HEK293T (cell line): ENCODE data around the gene RAPGEF4.

Source experiments
- CTCF ChIA-PET: fragments of 350-600 bp; formaldehyde crosslinking; extraction: SDS; loops from one replicate; lab custom pipeline; 2021; ENCODE audit warnings: antibody characterized with exemption, inconsistent platforms; lab: Yijun Ruan, JAX
- POLR2A ChIA-PET: fragments of 350-600 bp; formaldehyde crosslinking; extraction: SDS; loops from one replicate; lab custom pipeline; 2020; ENCODE audit warnings: antibody characterized with exemption, inconsistent platforms; lab: Yijun Ruan, JAX
- DNase-seq: peaks from one replicate; pipeline ENCODE4 v3.0.0; 2012; ENCODE audit warnings: mixed read lengths; ENCODE audit errors: extremely low spot score
- ARNT ChIP-seq: fragments of 450-650 bp; IDR thresholded peaks from 2 replicates; pipeline ENCODE4 v1.6.1; 2017; ENCODE audit warnings: mild to moderate bottlenecking
- BHLHE40 ChIP-seq: fragments of 450-650 bp; IDR thresholded peaks from 2 replicates; pipeline ENCODE4 v1.6.1; 2016; ENCODE audit warnings: mild to moderate bottlenecking, moderate library complexity, borderline replicate concordance
- CTBP1 ChIP-seq: fragments of 450-650 bp; IDR thresholded peaks from 2 replicates; pipeline ENCODE4 v1.6.1; 2016; ENCODE audit warnings: borderline replicate concordance
- ELF4 ChIP-seq: fragments of 450-650 bp; IDR thresholded peaks from 2 replicates; pipeline ENCODE4 v1.6.1; 2017; ENCODE audit warnings: antibody characterized with exemption
- FOXA1 ChIP-seq: fragments of 450-650 bp; IDR thresholded peaks from 2 replicates; pipeline ENCODE4 v1.6.1; 2016; ENCODE audit warnings: mild to moderate bottlenecking
- FOXK2 ChIP-seq: fragments of 450-650 bp; IDR thresholded peaks from 2 replicates; pipeline ENCODE4 v1.6.1; 2016; ENCODE audit warnings: mild to moderate bottlenecking
- FOXM1 ChIP-seq: fragments of 450-650 bp; IDR thresholded peaks from 2 replicates; pipeline ENCODE4 v1.6.1; 2017; ENCODE audit warnings: mild to moderate bottlenecking, borderline replicate concordance
- HDGF ChIP-seq: fragments of 450-650 bp; IDR thresholded peaks from 2 replicates; pipeline ENCODE4 v1.6.1; 2017; ENCODE audit warnings: antibody characterized with exemption, borderline replicate concordance
- L3MBTL2 ChIP-seq: fragments of 450-650 bp; conservative IDR thresholded peaks from 2 replicates; pipeline ENCODE4 v1.6.1; 2016; ENCODE audit warnings: mild to moderate bottlenecking
- LEF1 ChIP-seq: fragments of 450-650 bp; IDR thresholded peaks from 2 replicates; pipeline ENCODE4 v1.6.1; 2017; ENCODE audit warnings: mild to moderate bottlenecking, borderline replicate concordance
- NFRKB ChIP-seq: fragments of 450-650 bp; IDR thresholded peaks from 2 replicates; pipeline ENCODE4 v1.6.1; 2016; ENCODE audit warnings: mild to moderate bottlenecking, moderate library complexity
- SP1 ChIP-seq: fragments of 450-650 bp; IDR thresholded peaks from 2 replicates; pipeline ENCODE4 v1.6.1; 2017
- SUZ12 ChIP-seq: fragments of 450-650 bp; IDR thresholded peaks from 2 replicates; pipeline ENCODE4 v1.6.1; 2016; ENCODE audit warnings: mild to moderate bottlenecking
- TARDBP ChIP-seq: fragments of 450-650 bp; IDR thresholded peaks from 2 replicates; pipeline ENCODE4 v1.6.1; 2016
- ZNF384 ChIP-seq: fragments of 450-650 bp; IDR thresholded peaks from 2 replicates; pipeline ENCODE4 v1.6.1; 2016
- TF ChIP-seq, protein P1 (sequence below): fragments of 450-650 bp; IDR thresholded peaks from 2 replicates; pipeline ENCODE4 v1.6.1; 2016

The RAPGEF4 gene

DNA sequence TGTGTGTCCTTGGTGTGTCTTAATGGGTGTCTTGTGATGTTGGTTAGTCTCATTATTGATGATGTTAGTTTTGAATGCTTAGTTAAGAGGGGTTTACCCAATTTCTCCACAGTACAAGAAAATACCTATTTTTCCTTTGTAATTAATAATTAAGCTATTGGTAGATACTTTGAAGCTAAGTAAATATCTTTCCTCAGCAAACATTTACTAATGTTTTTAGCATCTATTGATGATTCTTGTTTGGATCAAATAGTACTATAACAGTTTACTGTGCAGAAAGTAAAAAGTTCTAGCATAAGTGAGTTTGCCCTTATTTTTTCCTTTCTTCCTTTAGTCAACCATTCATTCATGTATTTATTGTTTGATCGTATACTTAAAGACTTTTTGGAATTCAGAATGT lies 359.1 kb downstream of the RAPGEF4 start:
- DNase-seq = no peak
- no peak for TF ChIP-seq SP1
- no peak for TF ChIP-seq L3MBTL2
- TF ChIP-seq, protein P1, sequence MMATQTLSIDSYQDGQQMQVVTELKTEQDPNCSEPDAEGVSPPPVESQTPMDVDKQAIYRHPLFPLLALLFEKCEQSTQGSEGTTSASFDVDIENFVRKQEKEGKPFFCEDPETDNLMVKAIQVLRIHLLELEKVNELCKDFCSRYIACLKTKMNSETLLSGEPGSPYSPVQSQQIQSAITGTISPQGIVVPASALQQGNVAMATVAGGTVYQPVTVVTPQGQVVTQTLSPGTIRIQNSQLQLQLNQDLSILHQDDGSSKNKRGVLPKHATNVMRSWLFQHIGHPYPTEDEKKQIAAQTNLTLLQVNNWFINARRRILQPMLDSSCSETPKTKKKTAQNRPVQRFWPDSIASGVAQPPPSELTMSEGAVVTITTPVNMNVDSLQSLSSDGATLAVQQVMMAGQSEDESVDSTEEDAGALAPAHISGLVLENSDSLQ = no peak
- TF ChIP-seq ELF4 = no peak
- no peak for TF ChIP-seq FOXM1
- TF ChIP-seq ZNF384 = no peak
- TF ChIP-seq FOXK2 = no peak
- no peak for TF ChIP-seq ARNT
- TF ChIP-seq HDGF = no peak
- TF ChIP-seq TARDBP = no peak
- TF ChIP-seq SUZ12 = no peak
- no peak for TF ChIP-seq LEF1
- TF ChIP-seq BHLHE40 = no peak
- TF ChIP-seq CTBP1 = no peak
- TF ChIP-seq FOXA1 = no peak
- no peak for TF ChIP-seq NFRKB
- CTCF ChIA-PET = no interaction called here
- POLR2A ChIA-PET = no interaction called here

DNA sequence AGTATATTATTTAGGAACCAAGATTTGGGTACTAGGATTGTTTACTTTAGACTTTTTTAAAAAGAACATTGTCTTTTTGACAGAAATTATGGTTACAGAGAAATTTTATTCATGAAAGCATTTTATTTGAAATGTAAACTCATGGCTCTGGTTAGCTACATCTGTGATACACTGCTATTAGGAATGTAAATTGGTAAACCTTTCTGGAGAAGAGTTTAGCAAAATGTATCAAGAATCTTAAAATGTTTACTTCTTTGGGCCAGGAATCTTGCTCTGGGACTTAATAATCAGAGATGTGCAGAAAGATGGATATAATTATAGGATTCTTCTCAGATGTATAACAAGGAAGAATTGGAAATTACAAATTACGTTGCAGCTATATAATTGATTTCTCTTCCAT lies 359.7 kb downstream of the RAPGEF4 start:
- CTCF ChIA-PET = no interaction called here
- POLR2A ChIA-PET = no interaction called here
- TF ChIP-seq ELF4 (no peak), BHLHE40 (no peak), TARDBP (no peak), ZNF384 (no peak), CTBP1 (no peak), FOXA1 (no peak), NFRKB (no peak), HDGF (no peak), ARNT (no peak), FOXK2 (no peak), L3MBTL2 (no peak), SUZ12 (no peak), FOXM1 (no peak), LEF1 (no peak), SP1 (no peak)
- TF ChIP-seq, protein P1 = no peak
- no peak for DNase-seq

DNA sequence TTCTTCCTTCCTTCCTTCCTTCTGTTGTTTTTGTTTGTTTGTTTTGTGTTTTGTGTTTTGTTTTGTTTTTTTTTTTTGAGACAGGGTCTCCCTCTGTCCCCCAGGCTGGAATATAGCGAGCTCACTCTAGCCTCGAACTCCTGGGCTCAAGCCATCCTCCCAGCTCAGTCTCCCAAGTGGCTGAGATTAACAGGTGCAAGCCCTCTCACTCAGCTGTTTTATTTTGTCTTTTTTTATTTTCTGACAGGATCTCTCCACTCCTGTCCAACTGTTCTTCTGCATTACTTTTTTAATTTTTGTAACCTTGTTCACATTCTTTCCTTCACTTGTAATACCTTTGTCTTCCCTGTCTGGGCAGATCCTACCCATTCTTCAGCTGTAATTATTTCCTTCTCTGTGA lies 363.6 kb downstream of the RAPGEF4 start:
- TF ChIP-seq ZNF384 (no peak), SUZ12 (no peak), ELF4 (no peak), NFRKB (no peak), CTBP1 (no peak), HDGF (no peak), LEF1 (no peak), BHLHE40 (no peak), ARNT (no peak), SP1 (no peak), TARDBP (no peak), FOXM1 (no peak)
- TF ChIP-seq, protein P1 = no peak

DNA sequence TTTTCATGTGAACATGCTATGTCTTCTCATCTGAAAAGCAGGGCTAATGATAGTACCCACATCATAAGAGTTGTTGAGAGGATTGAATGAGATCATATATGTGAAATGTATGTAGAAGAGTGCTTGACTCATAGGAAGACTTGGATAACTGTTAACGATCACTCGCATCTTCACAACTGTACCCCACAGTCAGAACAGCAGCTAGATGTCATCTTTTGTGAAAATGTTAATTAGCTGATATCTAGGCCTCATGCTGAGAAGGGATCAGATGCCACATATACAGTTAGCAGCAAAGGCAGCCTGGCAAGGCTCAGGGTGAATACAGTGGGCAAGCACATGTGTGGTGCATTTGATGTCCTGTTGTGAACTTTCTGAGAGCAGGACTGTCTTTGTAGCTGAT lies 364.2 kb downstream of the RAPGEF4 start:
- TF ChIP-seq FOXA1 = no peak
- TF ChIP-seq, protein P1 = no peak
- no peak for TF ChIP-seq ELF4
- TF ChIP-seq L3MBTL2 = no peak
- no peak for TF ChIP-seq SUZ12
- TF ChIP-seq SP1 = no peak
- no peak for TF ChIP-seq NFRKB
- TF ChIP-seq ARNT = no peak
- TF ChIP-seq TARDBP = no peak
- no peak for TF ChIP-seq HDGF
- TF ChIP-seq ZNF384 = no peak
- no peak for TF ChIP-seq FOXK2
- TF ChIP-seq CTBP1 = no peak
- TF ChIP-seq BHLHE40 = no peak
- no peak for TF ChIP-seq FOXM1
- no peak for TF ChIP-seq LEF1
- CTCF ChIA-PET = no interaction called here
- DNase-seq = no peak
- POLR2A ChIA-PET = no interaction called here

More for the DNA sequence above, 363.6 kb downstream of the RAPGEF4 start:
- CTCF ChIA-PET = no interaction called here
- POLR2A ChIA-PET = no interaction called here
- no peak for DNase-seq

DNA sequence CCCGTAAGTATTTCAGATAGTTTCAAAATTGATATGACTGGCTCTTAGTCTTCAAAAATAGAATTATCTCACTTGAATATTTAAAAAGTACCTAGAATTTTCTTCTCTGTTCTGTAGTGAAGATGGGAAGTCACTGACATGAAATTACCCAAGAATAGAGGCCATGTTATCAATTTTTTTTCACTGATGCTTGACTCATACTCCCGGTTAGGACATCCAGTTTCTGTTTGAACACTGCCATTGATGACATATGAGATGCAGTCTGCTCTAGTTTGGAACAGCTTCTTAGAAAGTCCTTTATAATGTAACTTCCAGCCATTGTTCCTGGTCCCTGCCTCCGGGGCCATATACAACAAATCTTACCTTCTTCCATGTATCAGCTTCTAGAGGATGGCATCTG lies 366.0 kb downstream of the RAPGEF4 start:
- ChIA-PET POLR2A (no interaction called here), CTCF (interaction anchor here (1.2 kb wide), 1 partner anchor 10 kb away, joined by 3 read pairs; no protein-coding TSS in a partner anchor)
- TF ChIP-seq ELF4 = no peak
- no peak for TF ChIP-seq CTBP1
- TF ChIP-seq HDGF = no peak
- DNase-seq = no peak
